ENCODE data around the gene MCUB.

MCUB gene

GRCh38 chr4:109691411-109691920 is 131.4 kb downstream of the MCUB start:
- H3F3A ChIP-seq (ENCODE audit: insufficient read depth) = 0 out of 2 replicates have a peak, but pooled peaks cover 4% of the 10 kb centered on the region
- TF ChIP-seq CTCF (IDR thresholded peaks at IDR 0.05; ENCODE audit: insufficient read depth, low read length, poor library complexity, severe bottlenecking) (no peak), EZH2phosphoT487 (conservative IDR thresholded peaks at IDR 0.05; ENCODE audit: low read length) (no peak)
- H3K36me3 ChIP-seq (ENCODE audit: low read length) = no peaks in the 10 kb centered on the region; the same call in 1 of the 2 replicates
- H3K9ac ChIP-seq (ENCODE audit: low read length) = no peak overlapping the region
- H3K9me2 ChIP-seq (replicated peaks; ENCODE audit: insufficient read depth, low read length) = no peaks in the 10 kb centered on the region
- no peak overlapping the region for H3K4me3 ChIP-seq (ENCODE audit: insufficient read depth, low read length, poor library complexity, severe bottlenecking)
- H4K20me1 ChIP-seq (ENCODE audit: low read depth, low read length) = no peaks in the 10 kb centered on the region
- no peaks in the 10 kb centered on the region for H3K79me2 ChIP-seq (ENCODE audit: insufficient read depth, low read length)
- no peak overlapping the region for H3K4me2 ChIP-seq (ENCODE audit: low read depth, low read length, poor library complexity, severe bottlenecking)
- H3K27me3 ChIP-seq (ENCODE audit: low read length) = no peaks in the 10 kb centered on the region
- no peak overlapping the region for H3K27ac ChIP-seq (ENCODE audit: low read depth, low read length)
- no peaks in the 10 kb centered on the region for H3K9me3 ChIP-seq (ENCODE audit: insufficient read depth, low read length)
- H2AFZ ChIP-seq (ENCODE audit: low read depth, low read length, severe bottlenecking) = no peak overlapping the region

GRCh38 chr4:109698656-109699055 is 138.6 kb downstream of the MCUB start:
- no peaks in the 10 kb centered on the region for H3K27me3 ChIP-seq (ENCODE audit: low read length)
- H3K79me2 ChIP-seq (ENCODE audit: insufficient read depth, low read length) = no peaks in the 10 kb centered on the region
- peaks cover 5% of the 10 kb centered on the region; the same call in 1 of the 2 replicates for H3F3A ChIP-seq (ENCODE audit: insufficient read depth)
- H4K20me1 ChIP-seq (ENCODE audit: low read depth, low read length) = no peaks in the 10 kb centered on the region
- no peaks in the 10 kb centered on the region for H3K36me3 ChIP-seq (ENCODE audit: low read length)
- no peaks in the 10 kb centered on the region for H3K9me3 ChIP-seq (ENCODE audit: insufficient read depth, low read length)
- H3K4me3 ChIP-seq (ENCODE audit: insufficient read depth, low read length, poor library complexity, severe bottlenecking) = no peak overlapping the region
- H2AFZ ChIP-seq (ENCODE audit: low read depth, low read length, severe bottlenecking) = no peak overlapping the region
- no peaks in the 10 kb centered on the region for H3K9me2 ChIP-seq (replicated peaks; ENCODE audit: insufficient read depth, low read length)
- TF ChIP-seq CTCF (IDR thresholded peaks at IDR 0.05; ENCODE audit: insufficient read depth, low read length, poor library complexity, severe bottlenecking) (no peak), EZH2phosphoT487 (conservative IDR thresholded peaks at IDR 0.05; ENCODE audit: low read length) (no peak)
- no peak overlapping the region for H3K4me2 ChIP-seq (ENCODE audit: low read depth, low read length, poor library complexity, severe bottlenecking)
- H3K9ac ChIP-seq (ENCODE audit: low read length) = no peak overlapping the region
- H3K27ac ChIP-seq (ENCODE audit: low read depth, low read length) = no peak overlapping the region

- Histone ChIP-seq H2AFZ (ENCODE audit: low read depth, low read length, severe bottlenecking) (no peak overlapping the region), H3K4me2 (ENCODE audit: low read depth, low read length, poor library complexity, severe bottlenecking) (no peak overlapping the region), H3K9ac (ENCODE audit: low read length) (no peak overlapping the region), H3K4me3 (ENCODE audit: insufficient read depth, low read length, poor library complexity, severe bottlenecking) (no peak overlapping the region), H3K79me2 (ENCODE audit: insufficient read depth, low read length) (no peaks in the 10 kb centered on the region), H4K20me1 (ENCODE audit: low read depth, low read length) (no peaks in the 10 kb centered on the region), H3K27ac (ENCODE audit: low read depth, low read length) (no peak overlapping the region), H3K9me3 (ENCODE audit: insufficient read depth, low read length) (no peaks in the 10 kb centered on the region), H3K27me3 (ENCODE audit: low read length) (no peaks in the 10 kb centered on the region), H3F3A (ENCODE audit: insufficient read depth) (peaks cover 11% of the 10 kb centered on the region; the same call in 1 of the 2 replicates), H3K9me2 (replicated peaks; ENCODE audit: insufficient read depth, low read length) (no peaks in the 10 kb centered on the region), H3K36me3 (ENCODE audit: low read length) (no peaks in the 10 kb centered on the region)
- TF ChIP-seq EZH2phosphoT487 (conservative IDR thresholded peaks at IDR 0.05; ENCODE audit: low read length) (no peak), CTCF (IDR thresholded peaks at IDR 0.05; ENCODE audit: insufficient read depth, low read length, poor library complexity, severe bottlenecking) (no peak)
Measured at GRCh38 chr4:109699553-109700225, 139.6 kb downstream of the MCUB start.

Measured in SU-DHL-6 (cell line).